GM19238 (cell line): ENCODE data around the gene CNTN1.

Source experiments
- DNase-seq: peaks from one replicate; pipeline ENCODE4 v3.0.0; 2011; ENCODE audit warnings: low spot score; ENCODE audit not compliant: insufficient read length

Gene CNTN1

DNA sequence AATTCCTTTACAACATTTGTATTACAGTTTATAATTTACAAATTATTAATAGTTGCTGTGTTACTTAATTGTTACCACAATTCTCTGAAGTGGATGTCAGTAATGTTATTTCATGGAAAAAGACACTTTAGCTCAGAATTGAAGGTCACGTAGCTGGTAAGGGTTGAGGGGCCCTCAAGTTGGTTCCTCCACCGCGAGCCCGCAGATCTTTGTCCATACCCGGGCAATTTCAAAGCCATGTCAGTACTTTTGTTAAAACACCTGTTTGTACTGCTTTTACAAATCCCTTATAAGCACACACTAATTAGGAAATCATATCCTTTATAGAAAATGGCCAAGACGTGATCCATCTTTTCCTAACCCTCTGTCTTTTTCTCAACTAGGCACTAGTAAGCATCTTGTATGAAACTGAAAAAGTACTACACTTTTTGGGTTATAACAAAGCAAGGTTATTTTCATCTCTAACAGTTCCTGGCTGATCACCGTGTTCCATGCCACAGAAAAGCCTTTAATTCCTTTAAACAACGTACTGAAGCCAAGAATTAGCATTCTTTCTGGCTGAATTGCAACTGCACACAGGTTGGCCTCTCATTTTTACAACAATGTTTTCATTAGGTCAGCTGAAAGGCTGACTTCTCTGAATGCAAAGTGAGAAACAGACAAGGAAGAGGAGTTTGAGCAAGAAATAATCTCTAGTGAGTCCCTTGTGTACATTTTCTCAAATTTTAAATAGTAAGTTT, 76.1 kb downstream of the CNTN1 start:
- no peak for DNase-seq

DNA sequence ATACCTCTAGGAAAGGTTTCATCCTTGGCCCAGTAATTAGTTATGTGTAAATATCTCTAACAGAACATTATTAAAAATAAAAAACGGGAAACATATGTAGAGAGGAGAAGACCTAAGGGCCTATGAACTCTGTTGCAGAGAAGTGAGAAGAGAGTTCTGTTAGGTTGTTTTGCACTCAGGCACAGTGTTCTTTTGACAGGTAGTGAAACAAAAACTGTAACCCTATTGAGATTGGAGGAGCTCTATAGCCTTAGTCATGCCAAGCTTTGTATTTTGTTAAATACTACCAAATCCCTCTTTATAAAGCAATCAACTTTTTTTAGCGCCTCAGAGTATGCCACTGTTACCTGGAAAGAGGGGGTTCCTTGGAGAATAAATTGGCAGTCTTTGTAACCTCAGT, 77.6 kb downstream of the CNTN1 start:
- DNase-seq, result no peak

- no peak for DNase-seq
Measured at GRCh38 chr12:40770781-40771180, 78.5 kb downstream of the CNTN1 start.

- DNase-seq, result no peak
Measured at GRCh38 chr12:40775661-40776060, 83.4 kb downstream of the CNTN1 start.

DNA sequence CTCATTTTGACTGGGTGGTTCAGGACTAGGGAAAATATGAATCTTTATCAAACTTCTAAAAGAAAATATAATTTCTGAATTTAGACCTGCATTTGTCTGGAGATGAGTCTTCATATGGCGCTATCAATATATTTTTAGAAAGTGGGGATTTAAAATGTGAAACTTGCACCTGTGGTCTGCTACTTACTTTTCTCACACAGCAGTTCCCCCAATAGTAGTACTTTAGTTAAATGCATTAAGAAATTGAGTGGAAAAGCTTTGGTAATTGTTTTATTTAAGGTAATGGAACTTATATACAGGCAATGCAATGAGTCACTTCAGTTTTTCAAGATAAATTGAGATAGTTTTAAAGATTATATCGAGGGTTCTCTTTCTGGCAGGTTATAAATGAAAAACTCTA, 91.9 kb downstream of the CNTN1 start:
- DNase-seq, result no peak

DNA sequence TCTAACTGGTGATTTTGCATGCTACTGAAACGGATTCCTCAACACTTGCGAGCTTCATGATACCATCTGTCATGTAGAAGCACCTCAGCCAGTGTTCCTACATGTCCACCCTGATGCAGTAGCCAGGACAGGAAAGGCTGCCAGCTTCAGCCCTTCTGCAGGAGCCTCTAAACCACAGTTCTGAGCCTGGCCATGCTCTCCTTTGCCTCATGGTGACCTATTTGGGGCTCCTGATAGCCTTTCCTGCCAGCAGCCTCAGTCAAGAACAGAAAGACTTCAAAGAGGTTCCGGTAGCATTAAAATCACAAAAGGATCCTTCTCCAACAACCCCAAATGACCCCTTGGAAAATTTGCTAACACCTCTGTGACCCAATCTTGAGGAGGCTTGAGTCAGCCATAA, 96.0 kb downstream of the CNTN1 start:
- DNase-seq, result no peak

DNA sequence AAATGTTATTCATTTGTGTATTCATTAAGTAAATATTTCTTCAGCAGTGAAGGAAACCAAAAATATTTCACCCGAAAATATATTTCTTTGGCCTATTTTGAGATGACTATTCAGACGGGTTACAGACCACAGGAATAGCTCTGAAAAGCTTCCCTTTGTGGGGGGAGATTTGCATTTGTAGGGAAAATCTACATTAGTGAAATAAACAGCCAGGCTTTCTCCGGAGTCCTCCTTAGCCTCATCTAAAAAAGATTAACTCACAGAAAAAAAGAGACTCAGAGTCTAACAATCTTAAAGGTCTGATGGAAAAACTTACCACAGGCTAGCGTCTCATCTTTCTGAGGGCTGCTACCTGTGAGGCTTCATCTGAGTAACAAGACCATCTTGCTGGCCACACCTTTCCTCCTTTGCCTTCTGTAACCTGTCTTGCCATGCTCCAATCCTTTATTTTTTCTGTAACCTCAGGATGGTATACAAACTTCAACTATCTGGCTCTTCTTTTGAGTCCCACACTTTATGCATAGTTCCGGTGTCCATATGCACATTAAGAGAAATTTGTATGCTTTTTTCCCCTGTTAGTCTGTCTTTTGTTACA, 100.7 kb downstream of the CNTN1 start:
- no peak for DNase-seq

GRCh38 chr12:40793471-40793870, 101.2 kb downstream of the CNTN1 start:
- DNase-seq, result no peak

- no peak for DNase-seq
Measured at GRCh38 chr12:40794087-40794486, 101.8 kb downstream of the CNTN1 start.

- no peak for DNase-seq
Measured at GRCh38 chr12:40801082-40801481, 108.8 kb downstream of the CNTN1 start.

DNA sequence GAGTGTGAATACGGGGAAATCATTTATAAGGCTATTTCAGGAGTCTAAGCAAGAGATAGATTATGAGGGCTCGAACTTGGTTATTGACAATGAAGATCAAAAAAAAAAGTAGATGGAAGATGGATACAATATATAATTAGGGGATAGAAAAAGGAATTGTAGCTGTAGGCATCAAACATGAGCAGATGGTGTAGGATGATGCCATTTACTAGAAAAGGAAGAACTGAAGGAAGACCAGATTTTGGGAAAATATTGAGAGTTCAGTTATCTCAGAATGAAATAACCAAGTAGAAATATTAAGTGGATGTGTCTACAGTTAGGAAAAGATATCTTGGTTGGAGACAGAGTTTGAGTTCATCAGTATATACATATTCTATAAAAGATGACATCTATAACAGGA, 109.6 kb downstream of the CNTN1 start:
- no peak for DNase-seq

DNA sequence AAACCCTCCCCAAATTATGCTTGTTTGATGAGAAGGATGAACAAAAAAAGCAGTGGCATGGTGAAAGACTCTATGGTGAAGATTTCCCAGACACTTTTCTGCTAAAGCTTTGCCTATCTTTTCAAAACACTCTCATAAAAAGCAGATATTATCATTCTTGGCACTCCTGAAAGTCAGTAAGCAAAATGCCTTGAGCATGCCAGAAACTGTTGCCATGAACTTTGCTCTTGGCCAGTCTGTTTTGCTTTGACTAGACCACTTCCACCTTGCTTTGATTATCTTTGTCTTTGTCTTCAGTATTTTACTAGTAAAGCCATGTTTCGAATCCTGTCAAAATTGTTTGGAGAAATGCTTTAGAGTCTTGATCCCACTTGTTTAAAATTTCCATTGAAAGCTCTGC, 110.4 kb downstream of the CNTN1 start:
- no peak for DNase-seq

GRCh38 chr12:40819436-40820108, 127.3 kb downstream of the CNTN1 start:
- no peak for DNase-seq

GRCh38 chr12:40820794-40821484, 128.7 kb downstream of the CNTN1 start:
- DNase-seq, result no peak

DNA sequence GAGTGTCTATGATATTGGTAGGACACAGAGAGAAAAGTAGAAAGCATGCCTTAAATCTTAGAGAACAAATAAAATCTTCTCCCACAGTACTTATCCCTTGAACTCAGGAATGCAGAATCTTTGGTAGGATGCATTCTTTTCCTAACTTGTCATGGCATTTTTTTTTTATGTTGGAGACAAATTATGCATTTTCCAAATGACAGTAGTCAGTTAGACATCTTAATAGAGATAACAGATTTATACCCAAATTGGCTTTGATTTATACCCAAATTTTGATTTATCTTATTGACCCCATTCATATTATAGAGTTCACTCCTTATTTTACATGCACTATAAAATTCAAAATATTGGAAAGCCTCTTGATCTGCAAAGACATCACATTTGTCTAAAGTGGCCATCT, 132.9 kb downstream of the CNTN1 start:
- no peak for DNase-seq

GRCh38 chr12:40827683-40828592, 135.7 kb downstream of the CNTN1 start:
- no peak for DNase-seq

- DNase-seq, result no peak
Measured at GRCh38 chr12:40828593-40828990, 136.4 kb downstream of the CNTN1 start.

- no peak for DNase-seq
Measured at GRCh38 chr12:40829738-40830144, 137.5 kb downstream of the CNTN1 start.

DNA sequence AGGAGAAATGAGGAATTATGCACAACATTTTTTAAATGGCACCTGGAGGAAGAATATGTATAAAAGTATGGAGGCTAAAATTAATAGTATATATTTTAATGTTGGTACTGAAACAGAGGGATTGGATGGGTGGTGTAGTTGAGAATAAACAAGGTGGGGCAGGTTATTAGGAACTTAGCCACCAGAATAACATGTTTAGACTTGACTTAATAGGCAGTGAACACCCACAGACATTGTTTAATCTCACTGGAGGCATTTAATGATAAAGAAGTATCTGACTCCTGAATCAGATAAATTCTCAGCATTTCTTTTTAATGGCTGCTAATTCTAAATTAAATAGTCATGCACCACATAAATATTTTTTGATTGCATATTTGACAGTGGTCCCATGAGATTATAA, 139.7 kb downstream of the CNTN1 start:
- DNase-seq, result no peak

DNA sequence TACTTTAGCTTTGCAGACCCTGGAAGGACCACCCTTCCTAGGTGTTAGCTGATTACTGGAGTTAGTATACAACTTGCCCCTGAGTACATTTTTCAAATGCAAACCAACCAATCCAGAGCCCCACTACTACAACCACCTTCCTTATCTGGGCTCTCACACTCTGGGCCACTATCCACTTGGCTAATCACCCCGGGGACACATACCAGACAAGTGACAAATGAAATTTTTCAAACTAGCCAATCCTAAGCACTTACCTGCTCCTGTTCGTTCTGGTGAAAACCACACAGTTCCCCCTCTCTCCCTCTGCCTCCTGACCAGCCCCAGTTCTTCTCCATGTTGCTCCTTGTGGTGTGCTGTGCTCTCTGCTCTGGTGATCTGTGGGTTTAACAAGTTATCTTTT, 140.4 kb downstream of the CNTN1 start:
- DNase-seq, result no peak

DNA sequence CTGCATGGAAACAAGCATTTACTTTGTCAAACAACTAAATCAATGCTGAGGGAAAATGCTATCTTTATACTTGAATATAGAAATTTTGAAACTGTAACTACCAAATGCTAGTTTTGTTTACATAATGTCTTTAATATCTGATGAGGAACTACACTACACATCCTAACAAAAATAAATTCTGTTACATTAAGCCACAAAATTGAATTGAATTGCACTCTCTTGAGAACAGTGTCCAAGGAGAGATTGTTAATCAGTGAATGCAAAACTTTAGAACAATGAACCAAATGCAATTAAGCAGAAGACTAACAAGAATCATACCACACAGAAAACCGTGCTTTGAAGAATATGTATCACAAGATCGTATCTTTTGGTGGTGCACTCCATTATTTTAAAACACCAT, 141.6 kb downstream of the CNTN1 start:
- DNase-seq, result no peak
